GM23338 (cell line): Measurements from ENCODE around the gene USPL1. TPM values are rescaled to one million over a fixed set of nuclear protein-coding genes. Genes with fewer than 3 reads are reported as not detected.

Experiments used
- ATAC-seq: fragments of 200-7000 bp; cut with Tn5 transposase; 3 replicates; pipeline ENCODE4 v1.9.1; 2020
- DNase-seq: peaks from one replicate; pipeline ENCODE4 v3.0.0-alpha.2; 2015; ENCODE audit warnings: low spot score
- H2AFZ ChIP-seq: fragments of 200-600 bp; sonication (generic); 2 replicates; pipeline ENCODE4 v1.8.0; 2016; ENCODE audit warnings: antibody characterized with exemption, mild to moderate bottlenecking, moderate library complexity
- H3F3A ChIP-seq: fragments of 200-600 bp; sonication (generic); replicated peaks from 2 replicates; pipeline ENCODE4 v1.8.0; 2017; ENCODE audit warnings: antibody characterized with exemption, mixed run types, low read depth
- H3K27ac ChIP-seq: fragments of 200-600 bp; sonication (generic); 2 replicates; pipeline ENCODE4 v1.6.1; 2016; ENCODE audit warnings: low read depth
- H3K27me3 ChIP-seq: fragments of 200-600 bp; sonication (generic); 2 replicates; pipeline ENCODE4 v1.8.0; 2016; ENCODE audit warnings: mild to moderate bottlenecking, mixed run types, moderate library complexity; ENCODE audit not compliant: insufficient read depth
- H3K36me3 ChIP-seq: fragments of 200-600 bp; sonication (generic); 2 replicates; pipeline ENCODE4 v1.8.0; 2016; ENCODE audit warnings: mild to moderate bottlenecking; ENCODE audit not compliant: insufficient read depth
- H3K4me1 ChIP-seq: fragments of 200-600 bp; sonication (generic); 2 replicates; pipeline ENCODE4 v1.8.0; 2016; ENCODE audit warnings: mild to moderate bottlenecking, moderate library complexity; ENCODE audit not compliant: insufficient read depth
- H3K4me2 ChIP-seq: fragments of 200-600 bp; sonication (generic); 2 replicates; pipeline ENCODE4 v1.7.1; 2017; ENCODE audit warnings: mixed run types
- H3K4me3 ChIP-seq: fragments of 200-600 bp; sonication (generic); 2 replicates; pipeline ENCODE4 v1.6.1; 2016; ENCODE audit warnings: mixed run types
- H3K79me2 ChIP-seq: fragments of 200-600 bp; sonication (generic); replicated peaks from 2 replicates; pipeline ENCODE4 v1.8.0; 2017; ENCODE audit warnings: mild to moderate bottlenecking; ENCODE audit not compliant: insufficient read depth
- H3K9me2 ChIP-seq: fragments of 200-600 bp; sonication (generic); 2 replicates; pipeline ENCODE4 v1.8.0; 2017; ENCODE audit not compliant: insufficient read depth
- H4K20me1 ChIP-seq: fragments of 200-600 bp; sonication (generic); replicated peaks from 2 replicates; pipeline ENCODE4 v1.8.0; 2017; ENCODE audit warnings: mild to moderate bottlenecking; ENCODE audit not compliant: insufficient read depth
- H3K27ac Mint-ChIP-seq: 2 replicates; pipeline ENCODE4 v1.8.0; 2020; ENCODE audit warnings: inconsistent platforms, mild to moderate bottlenecking, moderate library complexity, mixed read lengths
- H3K27me3 Mint-ChIP-seq: 3 replicates; pipeline ENCODE4 v1.8.0; 2022; ENCODE audit warnings: low read depth, mild to moderate bottlenecking, moderate library complexity, mixed read lengths, inconsistent platforms; ENCODE audit not compliant: insufficient read depth, poor library complexity
- H3K36me3 Mint-ChIP-seq: 3 replicates; pipeline ENCODE4 v1.8.0; 2021; ENCODE audit warnings: low read depth, mild to moderate bottlenecking, inconsistent platforms, moderate library complexity, mixed read lengths
- H3K4me1 Mint-ChIP-seq: 3 replicates; pipeline ENCODE4 v1.8.0; 2020; ENCODE audit warnings: mild to moderate bottlenecking, inconsistent platforms, mixed read lengths
- H3K4me3 Mint-ChIP-seq: 3 replicates; pipeline ENCODE4 v1.8.0; 2021; ENCODE audit warnings: moderate library complexity, mild to moderate bottlenecking, inconsistent platforms, mixed read lengths
- H3K9me3 Mint-ChIP-seq: 3 replicates; pipeline ENCODE4 v1.8.0; 2020; ENCODE audit warnings: moderate library complexity, mild to moderate bottlenecking, inconsistent platforms, mixed read lengths
- CREB1 ChIP-seq: fragments of 250-450 bp; sonication (Bioruptor Pico); IDR thresholded peaks from 2 replicates; pipeline ENCODE4 v1.5.0; 2020; ENCODE audit warnings: low read depth, mild to moderate bottlenecking, moderate library complexity
- CTCF ChIP-seq, 2 experiments: fragments of 200-600 bp in 1 of 2; sonication (generic) in 1 of 2; conservative IDR thresholded peaks; 2 replicates each; pipeline versions ENCODE4 v1.5.1 to v1.6.1; 2016 to 2017; ENCODE audit warnings: antibody characterized with exemption in 2 of 2, low read depth in 2 of 2, mild to moderate bottlenecking in 2 of 2, moderate library complexity in 1 of 2
- EZH2 ChIP-seq: fragments of 200-600 bp; sonication (generic); IDR thresholded peaks from one replicate; pipeline ENCODE4 v1.8.0; 2017; ENCODE audit warnings: antibody characterized with exemption, mild to moderate bottlenecking, low read depth; ENCODE audit not compliant: unreplicated experiment
- EZH2phosphoT487 ChIP-seq: fragments of 200-600 bp; sonication (generic); IDR thresholded peaks from one replicate; pipeline ENCODE4 v1.8.1; 2018; ENCODE audit warnings: antibody characterized with exemption; ENCODE audit not compliant: unreplicated experiment
- JUNB ChIP-seq: IDR thresholded peaks from one replicate; pipeline ENCODE4 v1.6.1; 2016; ENCODE audit warnings: antibody characterized with exemption; ENCODE audit not compliant: unreplicated experiment
- NANOG ChIP-seq: IDR thresholded peaks from 2 replicates; pipeline ENCODE4 v1.6.1; 2016; ENCODE audit warnings: antibody characterized with exemption, borderline replicate concordance
- POLR2AphosphoS5 ChIP-seq: IDR thresholded peaks from 2 replicates; pipeline ENCODE4 v1.6.1; 2016; ENCODE audit warnings: antibody characterized with exemption, low read depth
- STAT1 ChIP-seq: IDR thresholded peaks from one replicate; pipeline ENCODE4 v1.6.1; 2016; ENCODE audit warnings: antibody characterized with exemption; ENCODE audit not compliant: unreplicated experiment
- ZNF114 ChIP-seq: fragments of 250-450 bp; sonication (Bioruptor Pico); IDR thresholded peaks from 2 replicates; pipeline ENCODE4 v1.5.0; 2020; ENCODE audit warnings: mild to moderate bottlenecking, moderate library complexity
- polyA plus RNA-seq: library from polyadenylated mRNA; unstranded; fragments of >200 nt; fragmentation: Nextera tagmentation; extraction: Ambion mirVana; gene quantifications from 2 replicates; pipeline ENCODE4 v1.2.1, GENCODE V29; 2016
- total RNA-seq: library from RNA; depleted of rRNA; stranded (reverse); fragments of >200 nt; shearing (Covaris generic); gene quantifications from 2 replicates; pipeline ENCODE4 v1.2.3, GENCODE V29; 2014
- TF ChIP-seq, protein P1 (sequence below): fragments of 250-450 bp; sonication (Bioruptor Pico); IDR thresholded peaks from 2 replicates; pipeline ENCODE4 v1.5.0; 2020; ENCODE audit warnings: mild to moderate bottlenecking, moderate library complexity
- TF ChIP-seq, protein P2 (sequence below): IDR thresholded peaks from one replicate; pipeline ENCODE4 v1.6.1; 2018; ENCODE audit warnings: antibody characterized with exemption; ENCODE audit not compliant: unreplicated experiment

The USPL1 gene
- total and polyA plus RNA-seq, 2 experiments from 2014 or later: 12.4 to 24.1 TPM

DNA sequence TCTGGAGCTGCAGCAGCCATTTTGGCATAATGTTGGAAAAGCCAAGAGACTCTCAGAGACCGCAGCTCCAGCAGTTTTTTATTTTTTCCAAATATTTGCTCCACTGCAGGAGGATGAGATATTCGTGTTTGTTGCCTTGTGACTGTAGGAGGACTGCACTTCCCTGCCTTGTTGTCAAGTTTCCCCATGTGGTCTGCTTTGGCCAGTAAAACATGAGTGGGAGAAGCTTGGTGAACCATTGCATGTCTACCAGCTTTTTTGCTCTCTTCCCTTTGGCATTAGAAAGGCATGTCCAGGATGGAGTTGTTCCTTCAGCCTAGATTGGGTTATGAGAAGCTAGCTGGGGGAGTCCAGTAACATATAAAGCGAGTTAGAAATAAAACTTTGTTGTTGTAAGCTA, 69.9 kb downstream of the USPL1 start:
- Histone ChIP-seq H3K27me3 (no peaks in the 10 kb centered on the region), H3K36me3 (no peaks in the 10 kb centered on the region), H3K27ac (no peak overlapping the region), H3K9me2 (0 out of 2 replicates have a peak, but pooled peaks cover 4% of the 10 kb centered on the region), H3K4me3 (no peak overlapping the region), H3F3A (no peaks in the 10 kb centered on the region), H3K79me2 (no peaks in the 10 kb centered on the region), H3K4me1 (no peaks in the 10 kb centered on the region), H3K4me2 (no peak overlapping the region), H4K20me1 (no peaks in the 10 kb centered on the region), H2AFZ (no peak overlapping the region)
- no peak for DNase-seq
- peaks cover 2% of the 10 kb centered on the region; the same call in 2 of the 3 replicates for H3K4me1 Mint-ChIP-seq
- no peaks in the 10 kb centered on the region; the same call in 2 of the 3 replicates for H3K9me3 Mint-ChIP-seq
- TF ChIP-seq CREB1 (CRISPR knock-in tag): no peak
- H3K36me3 Mint-ChIP-seq: no peaks in the 10 kb centered on the region
- H3K27ac Mint-ChIP-seq: no peak overlapping the region
- no peak for ATAC-seq
- H3K27me3 Mint-ChIP-seq: no peaks in the 10 kb centered on the region
- no peak overlapping the region for H3K4me3 Mint-ChIP-seq

- Histone ChIP-seq H3K9me2 (0 out of 2 replicates have a peak, but pooled peaks cover 4% of the 10 kb centered on the region), H4K20me1 (no peaks in the 10 kb centered on the region), H3K27me3 (no peaks in the 10 kb centered on the region), H3K4me3 (no peak overlapping the region), H3K4me1 (no peaks in the 10 kb centered on the region), H3K27ac (no peak overlapping the region), H3F3A (no peaks in the 10 kb centered on the region), H2AFZ (no peak overlapping the region), H3K79me2 (no peaks in the 10 kb centered on the region), H3K36me3 (no peaks in the 10 kb centered on the region), H3K4me2 (no peak overlapping the region)
- ATAC-seq (no peak), DNase-seq (no peak)
- H3K9me3 Mint-ChIP-seq: no peaks in the 10 kb centered on the region; the same call in 2 of the 3 replicates
- H3K27me3 Mint-ChIP-seq: no peaks in the 10 kb centered on the region
- no peak for TF ChIP-seq NANOG
- TF ChIP-seq ZNF114 (CRISPR knock-in tag): no peak
- TF ChIP-seq EZH2phosphoT487: no peak
- TF ChIP-seq CTCF (conservative IDR thresholded peaks at IDR 0.05; ENCODE audit: low read depth in 2 of 2): no peak
- TF ChIP-seq CREB1 (CRISPR knock-in tag): no peak
- TF ChIP-seq, protein P1, sequence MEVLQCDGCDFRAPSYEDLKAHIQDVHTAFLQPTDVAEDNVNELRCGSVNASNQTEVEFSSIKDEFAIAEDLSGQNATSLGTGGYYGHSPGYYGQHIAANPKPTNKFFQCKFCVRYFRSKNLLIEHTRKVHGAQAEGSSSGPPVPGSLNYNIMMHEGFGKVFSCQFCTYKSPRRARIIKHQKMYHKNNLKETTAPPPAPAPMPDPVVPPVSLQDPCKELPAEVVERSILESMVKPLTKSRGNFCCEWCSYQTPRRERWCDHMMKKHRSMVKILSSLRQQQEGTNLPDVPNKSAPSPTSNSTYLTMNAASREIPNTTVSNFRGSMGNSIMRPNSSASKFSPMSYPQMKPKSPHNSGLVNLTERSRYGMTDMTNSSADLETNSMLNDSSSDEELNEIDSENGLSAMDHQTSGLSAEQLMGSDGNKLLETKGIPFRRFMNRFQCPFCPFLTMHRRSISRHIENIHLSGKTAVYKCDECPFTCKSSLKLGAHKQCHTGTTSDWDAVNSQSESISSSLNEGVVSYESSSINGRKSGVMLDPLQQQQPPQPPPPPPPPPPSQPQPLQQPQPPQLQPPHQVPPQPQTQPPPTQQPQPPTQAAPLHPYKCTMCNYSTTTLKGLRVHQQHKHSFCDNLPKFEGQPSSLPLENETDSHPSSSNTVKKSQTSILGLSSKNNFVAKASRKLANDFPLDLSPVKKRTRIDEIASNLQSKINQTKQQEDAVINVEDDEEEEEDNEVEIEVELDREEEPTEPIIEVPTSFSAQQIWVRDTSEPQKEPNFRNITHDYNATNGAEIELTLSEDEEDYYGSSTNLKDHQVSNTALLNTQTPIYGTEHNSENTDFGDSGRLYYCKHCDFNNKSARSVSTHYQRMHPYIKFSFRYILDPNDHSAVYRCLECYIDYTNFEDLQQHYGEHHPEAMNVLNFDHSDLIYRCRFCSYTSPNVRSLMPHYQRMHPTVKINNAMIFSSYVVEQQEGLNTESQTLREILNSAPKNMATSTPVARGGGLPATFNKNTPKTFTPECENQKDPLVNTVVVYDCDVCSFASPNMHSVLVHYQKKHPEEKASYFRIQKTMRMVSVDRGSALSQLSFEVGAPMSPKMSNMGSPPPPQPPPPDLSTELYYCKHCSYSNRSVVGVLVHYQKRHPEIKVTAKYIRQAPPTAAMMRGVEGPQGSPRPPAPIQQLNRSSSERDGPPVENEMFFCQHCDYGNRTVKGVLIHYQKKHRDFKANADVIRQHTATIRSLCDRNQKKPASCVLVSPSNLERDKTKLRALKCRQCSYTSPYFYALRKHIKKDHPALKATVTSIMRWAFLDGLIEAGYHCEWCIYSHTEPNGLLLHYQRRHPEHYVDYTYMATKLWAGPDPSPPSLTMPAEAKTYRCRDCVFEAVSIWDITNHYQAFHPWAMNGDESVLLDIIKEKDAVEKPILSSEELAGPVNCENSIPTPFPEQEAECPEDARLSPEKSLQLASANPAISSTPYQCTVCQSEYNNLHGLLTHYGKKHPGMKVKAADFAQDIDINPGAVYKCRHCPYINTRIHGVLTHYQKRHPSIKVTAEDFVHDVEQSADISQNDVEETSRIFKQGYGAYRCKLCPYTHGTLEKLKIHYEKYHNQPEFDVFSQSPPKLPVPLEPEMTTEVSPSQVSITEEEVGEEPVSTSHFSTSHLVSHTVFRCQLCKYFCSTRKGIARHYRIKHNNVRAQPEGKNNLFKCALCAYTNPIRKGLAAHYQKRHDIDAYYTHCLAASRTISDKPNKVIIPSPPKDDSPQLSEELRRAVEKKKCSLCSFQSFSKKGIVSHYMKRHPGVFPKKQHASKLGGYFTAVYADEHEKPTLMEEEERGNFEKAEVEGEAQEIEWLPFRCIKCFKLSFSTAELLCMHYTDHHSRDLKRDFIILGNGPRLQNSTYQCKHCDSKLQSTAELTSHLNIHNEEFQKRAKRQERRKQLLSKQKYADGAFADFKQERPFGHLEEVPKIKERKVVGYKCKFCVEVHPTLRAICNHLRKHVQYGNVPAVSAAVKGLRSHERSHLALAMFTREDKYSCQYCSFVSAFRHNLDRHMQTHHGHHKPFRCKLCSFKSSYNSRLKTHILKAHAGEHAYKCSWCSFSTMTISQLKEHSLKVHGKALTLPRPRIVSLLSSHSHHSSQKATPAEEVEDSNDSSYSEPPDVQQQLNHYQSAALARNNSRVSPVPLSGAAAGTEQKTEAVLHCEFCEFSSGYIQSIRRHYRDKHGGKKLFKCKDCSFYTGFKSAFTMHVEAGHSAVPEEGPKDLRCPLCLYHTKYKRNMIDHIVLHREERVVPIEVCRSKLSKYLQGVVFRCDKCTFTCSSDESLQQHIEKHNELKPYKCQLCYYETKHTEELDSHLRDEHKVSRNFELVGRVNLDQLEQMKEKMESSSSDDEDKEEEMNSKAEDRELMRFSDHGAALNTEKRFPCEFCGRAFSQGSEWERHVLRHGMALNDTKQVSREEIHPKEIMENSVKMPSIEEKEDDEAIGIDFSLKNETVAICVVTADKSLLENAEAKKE (CRISPR knock-in tag): no peak
- no peak for TF ChIP-seq STAT1
- no peak for TF ChIP-seq JUNB
- no peak for TF ChIP-seq POLR2AphosphoS5
- TF ChIP-seq EZH2: no peak
- TF ChIP-seq, protein P2, sequence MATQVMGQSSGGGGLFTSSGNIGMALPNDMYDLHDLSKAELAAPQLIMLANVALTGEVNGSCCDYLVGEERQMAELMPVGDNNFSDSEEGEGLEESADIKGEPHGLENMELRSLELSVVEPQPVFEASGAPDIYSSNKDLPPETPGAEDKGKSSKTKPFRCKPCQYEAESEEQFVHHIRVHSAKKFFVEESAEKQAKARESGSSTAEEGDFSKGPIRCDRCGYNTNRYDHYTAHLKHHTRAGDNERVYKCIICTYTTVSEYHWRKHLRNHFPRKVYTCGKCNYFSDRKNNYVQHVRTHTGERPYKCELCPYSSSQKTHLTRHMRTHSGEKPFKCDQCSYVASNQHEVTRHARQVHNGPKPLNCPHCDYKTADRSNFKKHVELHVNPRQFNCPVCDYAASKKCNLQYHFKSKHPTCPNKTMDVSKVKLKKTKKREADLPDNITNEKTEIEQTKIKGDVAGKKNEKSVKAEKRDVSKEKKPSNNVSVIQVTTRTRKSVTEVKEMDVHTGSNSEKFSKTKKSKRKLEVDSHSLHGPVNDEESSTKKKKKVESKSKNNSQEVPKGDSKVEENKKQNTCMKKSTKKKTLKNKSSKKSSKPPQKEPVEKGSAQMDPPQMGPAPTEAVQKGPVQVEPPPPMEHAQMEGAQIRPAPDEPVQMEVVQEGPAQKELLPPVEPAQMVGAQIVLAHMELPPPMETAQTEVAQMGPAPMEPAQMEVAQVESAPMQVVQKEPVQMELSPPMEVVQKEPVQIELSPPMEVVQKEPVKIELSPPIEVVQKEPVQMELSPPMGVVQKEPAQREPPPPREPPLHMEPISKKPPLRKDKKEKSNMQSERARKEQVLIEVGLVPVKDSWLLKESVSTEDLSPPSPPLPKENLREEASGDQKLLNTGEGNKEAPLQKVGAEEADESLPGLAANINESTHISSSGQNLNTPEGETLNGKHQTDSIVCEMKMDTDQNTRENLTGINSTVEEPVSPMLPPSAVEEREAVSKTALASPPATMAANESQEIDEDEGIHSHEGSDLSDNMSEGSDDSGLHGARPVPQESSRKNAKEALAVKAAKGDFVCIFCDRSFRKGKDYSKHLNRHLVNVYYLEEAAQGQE: no peak
- H3K4me3 Mint-ChIP-seq: no peak overlapping the region
- H3K4me1 Mint-ChIP-seq: peaks cover 5% of the 10 kb centered on the region
- H3K27ac Mint-ChIP-seq: no peak overlapping the region
- no peaks in the 10 kb centered on the region for H3K36me3 Mint-ChIP-seq
Observed at GRCh38 chr13:30689752-30690151, 72.0 kb downstream of the USPL1 start.
